Panc1 (cell line): ENCODE measurements around the gene CARM1. TPM values are rescaled to one million over a fixed set of nuclear protein-coding genes. Genes with fewer than 3 reads are reported as not detected.
"Not testable (repeated sequence)": the region's sequence is repeated elsewhere in the genome, so short reads cannot be mapped to it uniquely, and the experiment has no call there.

Source experiments
- ATAC-seq: fragments of 200-7000 bp; cut with Tn5 transposase; 2 replicates; pipeline ENCODE4 v1.9.1; 2020; ENCODE audit warnings: mild to moderate bottlenecking, moderate library complexity
- BruUV-seq: library from RNA; stranded (reverse); fragments of 400-500 nt; replicated peaks from 2 replicates; lab custom pipeline; 2021; lab: Mats Ljungman, UMichigan
- CTCF ChIA-PET: fragments of 300-600 bp; sonication (Branson Sonifier 250); formaldehyde crosslinking; loops from one replicate; lab custom pipeline; 2022; ENCODE audit warnings: antibody characterized with exemption; lab: Charles Lee
- POLR2A ChIA-PET: fragments of 300-600 bp; sonication (Branson Sonifier 250); formaldehyde crosslinking; loops from one replicate; lab custom pipeline; 2022; ENCODE audit warnings: antibody characterized with exemption; lab: Charles Lee
- DNase-seq: peaks from one replicate; pipeline ENCODE4 v3.0.0-alpha.2; 2010; ENCODE audit warnings: low read depth, low spot score
- H3K27ac ChIP-seq: 2 replicates; pipeline ENCODE4 v1.5.1; 2011; ENCODE audit warnings: mild to moderate bottlenecking, low read length, inconsistent platforms
- H3K27me3 ChIP-seq: fragments of 200-500 bp; sonication (Bioruptor generic); 2 replicates; pipeline ENCODE4 v1.6.0; 2014; ENCODE audit warnings: low read length, inconsistent platforms; ENCODE audit not compliant: control insufficient read depth, insufficient read depth
- H3K36me3 ChIP-seq: fragments of 200-500 bp; sonication (Bioruptor generic); 2 replicates; pipeline ENCODE4 v1.5.1; 2014; ENCODE audit warnings: inconsistent platforms, mild to moderate bottlenecking, low read length, moderate library complexity; ENCODE audit not compliant: control insufficient read depth, insufficient read depth
- H3K4me1 ChIP-seq: 2 replicates; pipeline ENCODE4 v1.5.1; 2011; ENCODE audit warnings: inconsistent platforms, mild to moderate bottlenecking, low read length, moderate library complexity; ENCODE audit not compliant: control insufficient read depth, insufficient read depth
- H3K4me3 ChIP-seq, 2 experiments: 2 replicates each; pipeline ENCODE4 v1.5.1; 2011 to 2012; ENCODE audit warnings: low read depth in 2 of 2, low read length in 2 of 2, mild to moderate bottlenecking in 2 of 2, inconsistent platforms in 1 of 2, moderate library complexity in 1 of 2
- H3K9me3 ChIP-seq: fragments of 200-500 bp; sonication (Bioruptor generic); 2 replicates; pipeline ENCODE4 v1.5.1; 2014; ENCODE audit warnings: low read depth, mild to moderate bottlenecking, inconsistent platforms, low read length, moderate library complexity; ENCODE audit not compliant: control insufficient read depth, insufficient read depth
- CTCF ChIP-seq: fragments of 450-650 bp; IDR thresholded peaks from 2 replicates; pipeline ENCODE4 v1.5.1; 2017; ENCODE audit warnings: mild to moderate bottlenecking
- POLR2AphosphoS5 ChIP-seq: IDR thresholded peaks from 2 replicates; pipeline ENCODE4 v1.6.1; 2012; ENCODE audit warnings: mild to moderate bottlenecking, low read depth, low read length, moderate library complexity
- REST ChIP-seq, 2 experiments: IDR thresholded peaks; 2 replicates each; pipeline ENCODE4 v1.6.1; 2011 to 2012; ENCODE audit warnings: low read depth in 2 of 2, control low read depth in 1 of 2, low read length in 1 of 2, mild to moderate bottlenecking in 1 of 2, moderate library complexity in 1 of 2; ENCODE audit not compliant: insufficient read depth in 1 of 2
- SIN3A ChIP-seq: IDR thresholded peaks from 2 replicates; pipeline ENCODE4 v1.6.1; 2012; ENCODE audit warnings: low read depth, mild to moderate bottlenecking, low read length, moderate library complexity, borderline replicate concordance; ENCODE audit not compliant: insufficient read depth
- TCF7L2 ChIP-seq: IDR thresholded peaks from 2 replicates; pipeline ENCODE4 v1.6.1; 2011; ENCODE audit warnings: mild to moderate bottlenecking, low read depth, low read length, inconsistent platforms
- in situ Hi-C: cut with HindIII; loops from 2 replicates; pipeline ENCODE4 v1.10.0; 2016; ENCODE audit warnings: low sequenced_read_pairs, low pct_unique_long_range_greater_than_20kb
- intact Hi-C: fragments of 100-400 bp; cut with micrococcal nuclease; formaldehyde crosslinking; loops from one replicate; pipeline ENCODE4 v1.10.0; 2022; ENCODE audit not compliant: unreplicated experiment
- total RNA-seq: library from RNA; stranded (reverse); gene quantifications from one replicate; pipeline ENCODE4 v1.2.1, GENCODE V29; 2021; ENCODE audit not compliant: unreplicated experiment

The CARM1 gene
- total RNA-seq, 1 experiment from 2014 or later = 44.9 TPM

DNA sequence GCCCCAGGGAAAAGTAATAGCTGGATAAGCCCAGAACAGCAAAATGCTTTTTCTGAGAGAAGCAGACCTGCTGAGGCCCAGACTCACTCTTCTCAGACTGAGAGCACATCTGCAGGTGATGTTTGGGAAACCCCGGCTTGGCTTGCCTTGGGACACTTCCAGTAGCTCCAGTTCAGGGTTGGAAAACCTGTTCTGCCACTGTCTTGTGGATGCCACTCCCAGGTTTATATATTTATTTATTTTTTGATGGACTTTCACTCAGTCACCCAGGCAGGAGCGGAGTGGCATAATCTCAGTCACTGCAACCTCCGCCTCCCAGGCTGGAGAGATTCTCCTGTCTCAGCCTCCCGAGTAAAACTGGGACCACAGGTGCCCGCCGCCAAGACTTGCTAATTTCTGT is 81.5 kb downstream of the CARM1 start:
- DNase-seq (no peak), ATAC-seq (no peak)
- in situ Hi-C loops = no loop called here
- Histone ChIP-seq H3K4me3 (no peak overlapping the region), H3K27ac (peak overlapping the region; percentile 19; the same call in 1 of the 2 replicates), H3K4me1 (no peaks in the 10 kb centered on the region), H3K36me3 (no peaks in the 10 kb centered on the region), H3K9me3 (no peaks in the 10 kb centered on the region), H3K27me3 (no peaks in the 10 kb centered on the region)
- ChIA-PET CTCF (interaction anchor here (0.6 kb wide), 1 partner anchor 11 kb away, joined by 4 read pairs; no protein-coding TSS in a partner anchor), POLR2A (no interaction called here)
- intact Hi-C loops = no loop called here
- no TSS peak for BruUV-seq
- TF ChIP-seq REST (IDR thresholded peaks at IDR 0.05; ENCODE audit: insufficient read depth in 1 of 2, low read depth in 2 of 2, low read length in 1 of 2) (no peak), CTCF (no peak), SIN3A (no peak), TCF7L2 (no peak), POLR2AphosphoS5 (no peak)

DNA sequence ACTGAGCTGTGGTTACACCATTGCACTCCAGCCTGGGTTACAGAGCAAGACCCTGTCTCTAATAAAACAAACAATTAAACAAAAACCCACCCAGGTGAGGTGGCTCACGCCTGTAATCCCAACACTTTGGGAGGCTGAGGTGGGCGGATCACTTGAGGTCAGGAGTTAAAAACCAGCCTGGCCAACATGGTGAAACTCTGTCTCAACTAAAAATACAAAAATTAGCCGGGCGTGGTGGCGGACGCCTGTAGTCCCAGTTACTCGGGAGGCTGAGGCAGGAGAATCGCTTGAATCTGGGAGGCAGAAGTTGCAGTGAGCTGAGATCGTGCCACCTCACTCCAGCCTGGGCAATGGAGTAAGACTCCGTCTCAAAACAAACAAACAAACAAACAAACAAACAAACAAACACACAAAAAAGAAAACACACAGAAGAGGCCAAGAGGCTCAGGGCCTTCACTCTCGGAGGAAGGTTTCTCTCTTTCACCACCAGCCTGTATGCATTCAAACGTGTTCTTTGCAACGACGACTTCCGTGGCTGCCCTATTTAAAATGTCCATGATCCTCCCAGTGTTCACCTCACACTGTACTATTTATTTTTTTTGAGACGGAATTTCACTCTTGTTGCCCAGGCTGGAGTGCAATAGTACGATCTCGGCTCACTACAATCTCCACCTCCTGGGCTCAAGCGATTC is 88.1 kb downstream of the CARM1 start:
- H3K27ac ChIP-seq = peak overlapping the region; percentile 81; the same call in 1 of the 2 replicates
- BruUV-seq, in situ Hi-C loops, intact Hi-C loops, DNase-seq, ATAC-seq, H3K4me1 ChIP-seq, H3K36me3 ChIP-seq, H3K27me3 ChIP-seq, H3K9me3 ChIP-seq: not testable (repeated sequence)
- ChIA-PET POLR2A (interaction anchor here (0.6 kb wide), 1 partner anchor 86 kb away, joined by 5 read pairs; no protein-coding TSS in a partner anchor), CTCF (interaction anchor here (0.9 kb wide), 1 partner anchor 18 kb away, joined by 3 read pairs; no protein-coding TSS in a partner anchor)
- H3K4me3 ChIP-seq = peak overlapping the region; percentile 61 to 71; a peak in 3 of 4 replicates
